Keratinocyte (primary cell): ENCODE measurements around the gene NAMPT. TPM values are rescaled to one million over a fixed set of nuclear protein-coding genes. Genes with fewer than 3 reads are reported as not detected.

Experiments used
- DNase-seq: peaks from one replicate; pipeline ENCODE4 v3.0.0-alpha.2; 2011; ENCODE audit warnings: low read depth, missing footprints, low spot score
- FAIRE-seq: peaks from 2 replicates; lab custom pipeline; 2011; peaks lifted over from hg19 to GRCh38; lab: Jason Lieb, UNC
- H2AFZ ChIP-seq: 2 replicates; pipeline ENCODE4 v1.6.0; 2012; ENCODE audit warnings: low read length, control low read depth, inconsistent platforms; ENCODE audit not compliant: control insufficient read depth
- H3K27ac ChIP-seq: 2 replicates; pipeline ENCODE4 v1.5.1; 2011; ENCODE audit warnings: low read length; ENCODE audit not compliant: control insufficient read depth, insufficient read depth
- H3K27me3 ChIP-seq: 3 replicates; pipeline ENCODE4 v1.6.0; 2011; ENCODE audit warnings: low read length; ENCODE audit not compliant: control insufficient read depth, insufficient read depth; ENCODE audit errors: extremely low read depth
- H3K36me3 ChIP-seq, 2 experiments: 2 replicates in 1 of 2; 3 replicates in 1 of 2; pipeline ENCODE4 v1.5.1; 2011; ENCODE audit warnings: low read length in 2 of 2, mild to moderate bottlenecking in 1 of 2; ENCODE audit not compliant: control insufficient read depth in 2 of 2, insufficient read depth in 2 of 2; ENCODE audit errors: extremely low read depth in 1 of 2
- H3K4me1 ChIP-seq: 3 replicates; pipeline ENCODE4 v1.5.1; 2011; ENCODE audit warnings: low read length; ENCODE audit not compliant: control insufficient read depth, insufficient read depth; ENCODE audit errors: extremely low read depth
- H3K4me2 ChIP-seq: 3 replicates; pipeline ENCODE4 v1.6.0; 2011; ENCODE audit warnings: low read depth, low read length; ENCODE audit not compliant: control insufficient read depth, insufficient read depth; ENCODE audit errors: extremely low read depth
- H3K4me3 ChIP-seq, 3 experiments: fragments of 200-600 bp in 1 of 3; sonication (generic) in 1 of 3; 2 replicates in 2 of 3; 3 replicates in 1 of 3; pipeline ENCODE4 v1.5.1; 2011 to 2016; ENCODE audit warnings: low read length in 3 of 3, mild to moderate bottlenecking in 3 of 3, control low read depth in 2 of 3, inconsistent platforms in 1 of 3, low read depth in 1 of 3, mixed read lengths in 1 of 3, mixed run types in 1 of 3, moderate library complexity in 1 of 3; ENCODE audit not compliant: control insufficient read depth in 2 of 3, insufficient read depth in 2 of 3; ENCODE audit errors: extremely low read depth in 1 of 3
- H3K79me2 ChIP-seq: 2 replicates; pipeline ENCODE4 v1.6.0; 2012; ENCODE audit warnings: low read length; ENCODE audit not compliant: control insufficient read depth, insufficient read depth
- H3K9ac ChIP-seq: 3 replicates; pipeline ENCODE4 v1.6.0; 2011; ENCODE audit warnings: low read length; ENCODE audit not compliant: control insufficient read depth, insufficient read depth; ENCODE audit errors: extremely low read depth
- H3K9me1 ChIP-seq: 3 replicates; pipeline ENCODE4 v1.6.0; 2011; ENCODE audit warnings: low read length; ENCODE audit not compliant: control insufficient read depth, insufficient read depth; ENCODE audit errors: extremely low read depth
- H3K9me3 ChIP-seq: 2 replicates; pipeline ENCODE4 v1.5.1; 2012; ENCODE audit warnings: low read depth, low read length; ENCODE audit not compliant: control insufficient read depth
- H4K20me1 ChIP-seq: 3 replicates; pipeline ENCODE4 v1.6.0; 2011; ENCODE audit warnings: low read length; ENCODE audit not compliant: control insufficient read depth, insufficient read depth; ENCODE audit errors: extremely low read depth
- EZH2 ChIP-seq: IDR thresholded peaks from one replicate; pipeline ENCODE4 v1.6.1; 2012; ENCODE audit warnings: inconsistent platforms, mild to moderate bottlenecking, low read length, moderate library complexity
- dilution Hi-C: fragments of 300-500 bp; cut with MboI; formaldehyde crosslinking; loops from one replicate; pipeline ENCODE4 v1.7.0; 2020; ENCODE audit warnings: low sequenced_read_pairs; ENCODE audit not compliant: extremely low pct_ligation_motif_present
- polyA plus RNA-seq, 5 experiments: library from polyadenylated mRNA; depleted of rRNA in 3 of 5; stranded (reverse) in 3 of 5; stranded (forward) in 1 of 5; unstranded in 1 of 5; fragments of >200 nt; gene quantifications; 1 replicate in 1 of 5; 2 replicates in 3 of 5; 3 replicates in 1 of 5; pipeline versions ENCODE4 v1.2.1 to v1.2.3, GENCODE V29; 2011 to 2012; ENCODE audit warnings: missing spikeins in 2 of 5, low read depth in 1 of 5, low replicate concordance in 1 of 5
- TF ChIP-seq, protein P1 (sequence below), 3 experiments: IDR thresholded peaks in 1 of 3; conservative IDR thresholded peaks in 1 of 3; optimal IDR thresholded peaks in 1 of 3; 2 replicates in 2 of 3; 3 replicates in 1 of 3; pipeline versions ENCODE3 to v1.5.1; 2011; ENCODE audit warnings: low read length in 3 of 3, mild to moderate bottlenecking in 3 of 3, moderate library complexity in 2 of 3, control low read depth in 1 of 3, inconsistent platforms in 1 of 3; ENCODE audit not compliant: insufficient read depth in 2 of 3; ENCODE audit errors: extremely low read depth in 1 of 3

The NAMPT gene
- polyA plus RNA-seq, 1 donor (not counting 4 experiments of a cell fraction or from before 2014, with no cell fraction given) = 94.2 TPM

DNA sequence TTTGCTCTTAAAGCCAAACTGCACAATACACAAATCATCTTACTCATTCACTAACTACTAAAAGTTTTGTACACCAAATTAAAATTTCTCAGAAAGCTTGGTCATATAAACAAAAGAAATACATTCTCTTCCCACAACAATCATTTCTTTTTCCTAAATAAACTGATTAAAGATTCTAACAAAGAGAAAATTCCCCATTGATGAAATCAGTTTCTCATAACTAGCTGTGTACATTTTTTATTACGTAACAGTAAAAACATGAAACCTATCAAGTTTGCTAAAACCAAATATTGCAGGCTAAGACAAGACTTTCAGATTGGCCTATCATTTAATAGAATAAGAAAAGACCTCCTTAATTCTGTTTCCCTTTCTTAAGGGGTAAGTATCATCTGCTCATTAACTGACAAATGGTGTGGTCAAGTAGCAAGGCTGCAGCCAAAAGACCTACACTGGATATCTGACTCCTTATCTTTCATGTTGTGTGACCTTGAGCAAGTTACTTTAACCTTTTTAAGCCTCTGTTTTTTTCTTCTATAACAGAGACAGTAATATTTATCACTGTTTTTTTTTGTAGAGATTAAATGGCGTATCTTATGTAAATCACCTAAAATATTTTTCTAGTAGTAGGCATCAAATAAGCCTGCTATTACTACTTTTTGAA is 22.4 kb downstream of the NAMPT start:
- Histone ChIP-seq H3K79me2 (no peaks in the 10 kb centered on the region), H3K4me2 (no peak overlapping the region), H3K9me1 (no peaks in the 10 kb centered on the region), H3K9me3 (no peaks in the 10 kb centered on the region), H3K9ac (no peak overlapping the region), H3K4me3 (no peak overlapping the region), H3K27ac (no peak overlapping the region), H4K20me1 (no peaks in the 10 kb centered on the region), H3K36me3 (peaks cover 13 to 49% of the 10 kb centered on the region in 2 experiments), H2AFZ (no peak overlapping the region), H3K4me1 (no peaks in the 10 kb centered on the region), H3K27me3 (no peaks in the 10 kb centered on the region)
- FAIRE-seq (no peak), DNase-seq (no peak)
- dilution Hi-C loops = no loop called here
- TF ChIP-seq, protein P1, sequence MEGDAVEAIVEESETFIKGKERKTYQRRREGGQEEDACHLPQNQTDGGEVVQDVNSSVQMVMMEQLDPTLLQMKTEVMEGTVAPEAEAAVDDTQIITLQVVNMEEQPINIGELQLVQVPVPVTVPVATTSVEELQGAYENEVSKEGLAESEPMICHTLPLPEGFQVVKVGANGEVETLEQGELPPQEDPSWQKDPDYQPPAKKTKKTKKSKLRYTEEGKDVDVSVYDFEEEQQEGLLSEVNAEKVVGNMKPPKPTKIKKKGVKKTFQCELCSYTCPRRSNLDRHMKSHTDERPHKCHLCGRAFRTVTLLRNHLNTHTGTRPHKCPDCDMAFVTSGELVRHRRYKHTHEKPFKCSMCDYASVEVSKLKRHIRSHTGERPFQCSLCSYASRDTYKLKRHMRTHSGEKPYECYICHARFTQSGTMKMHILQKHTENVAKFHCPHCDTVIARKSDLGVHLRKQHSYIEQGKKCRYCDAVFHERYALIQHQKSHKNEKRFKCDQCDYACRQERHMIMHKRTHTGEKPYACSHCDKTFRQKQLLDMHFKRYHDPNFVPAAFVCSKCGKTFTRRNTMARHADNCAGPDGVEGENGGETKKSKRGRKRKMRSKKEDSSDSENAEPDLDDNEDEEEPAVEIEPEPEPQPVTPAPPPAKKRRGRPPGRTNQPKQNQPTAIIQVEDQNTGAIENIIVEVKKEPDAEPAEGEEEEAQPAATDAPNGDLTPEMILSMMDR (optimal IDR thresholded peaks at IDR 0.05 in 1 of 3, IDR thresholded peaks at IDR 0.05 in 1 of 3, conservative IDR thresholded peaks at IDR 0.05 in 1 of 3; ENCODE audit: extremely low read depth in 1 of 3, insufficient read depth in 2 of 3, low read length in 3 of 3) = no peak
- TF ChIP-seq EZH2 = no peak

DNA sequence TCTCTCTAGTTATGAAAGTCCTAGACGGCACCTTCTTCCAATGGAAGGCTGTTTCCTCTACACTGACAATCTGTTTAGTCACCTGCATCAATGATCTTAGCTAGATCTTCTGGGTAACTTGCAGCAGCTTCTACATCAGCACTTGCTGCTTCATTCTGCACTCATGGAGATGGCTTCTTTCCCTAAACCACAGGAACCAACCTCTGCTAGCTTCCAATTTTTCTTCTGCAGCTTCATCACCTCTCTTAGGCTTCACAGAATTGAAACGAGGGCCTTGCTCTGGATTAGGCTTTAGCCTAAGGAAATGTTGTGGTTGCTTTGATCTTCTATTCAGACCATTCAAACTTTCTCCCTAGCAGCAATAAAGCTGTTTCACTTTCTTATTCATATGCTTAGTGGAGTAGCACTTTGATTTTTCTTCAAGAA is 24.6 kb downstream of the NAMPT start:
- H3K9me3 ChIP-seq = no peaks in the 10 kb centered on the region
- H3K9me1 ChIP-seq = no peaks in the 10 kb centered on the region
- H3K36me3 ChIP-seq = peaks cover 12 to 38% of the 10 kb centered on the region in 2 experiments
- TF ChIP-seq EZH2 = no peak
- TF ChIP-seq, protein P1 (optimal IDR thresholded peaks at IDR 0.05 in 1 of 3, IDR thresholded peaks at IDR 0.05 in 1 of 3, conservative IDR thresholded peaks at IDR 0.05 in 1 of 3; ENCODE audit: extremely low read depth in 1 of 3, insufficient read depth in 2 of 3, low read length in 3 of 3) = no peak
- H3K79me2 ChIP-seq = no peaks in the 10 kb centered on the region
- H3K27me3 ChIP-seq = no peaks in the 10 kb centered on the region
- FAIRE-seq = no peak
- no peak overlapping the region for H2AFZ ChIP-seq
- no peak for DNase-seq
- no peaks in the 10 kb centered on the region for H3K4me1 ChIP-seq
- H3K27ac ChIP-seq = no peak overlapping the region
- no peaks in the 10 kb centered on the region for H4K20me1 ChIP-seq
- dilution Hi-C loops = no loop called here
- H3K4me3 ChIP-seq = no peak overlapping the region
- no peak overlapping the region for H3K9ac ChIP-seq
- no peak overlapping the region for H3K4me2 ChIP-seq
